GM23338 (cell line): ENCODE measurements around the gene C2orf42. TPM values are rescaled to one million over a fixed set of nuclear protein-coding genes. Genes with fewer than 3 reads are reported as not detected.

Experiments
- ATAC-seq: fragments of 200-7000 bp; cut with Tn5 transposase; 3 replicates; pipeline ENCODE4 v1.9.1; 2020
- DNase-seq: peaks from one replicate; pipeline ENCODE4 v3.0.0-alpha.2; 2015; ENCODE audit warnings: low spot score
- H2AFZ ChIP-seq: fragments of 200-600 bp; sonication (generic); 2 replicates; pipeline ENCODE4 v1.8.0; 2016; ENCODE audit warnings: antibody characterized with exemption, mild to moderate bottlenecking, moderate library complexity
- H3F3A ChIP-seq: fragments of 200-600 bp; sonication (generic); replicated peaks from 2 replicates; pipeline ENCODE4 v1.8.0; 2017; ENCODE audit warnings: antibody characterized with exemption, mixed run types, low read depth
- H3K27ac ChIP-seq: fragments of 200-600 bp; sonication (generic); 2 replicates; pipeline ENCODE4 v1.6.1; 2016; ENCODE audit warnings: low read depth
- H3K27me3 ChIP-seq: fragments of 200-600 bp; sonication (generic); 2 replicates; pipeline ENCODE4 v1.8.0; 2016; ENCODE audit warnings: mild to moderate bottlenecking, mixed run types, moderate library complexity; ENCODE audit not compliant: insufficient read depth
- H3K36me3 ChIP-seq: fragments of 200-600 bp; sonication (generic); 2 replicates; pipeline ENCODE4 v1.8.0; 2016; ENCODE audit warnings: mild to moderate bottlenecking; ENCODE audit not compliant: insufficient read depth
- H3K4me1 ChIP-seq: fragments of 200-600 bp; sonication (generic); 2 replicates; pipeline ENCODE4 v1.8.0; 2016; ENCODE audit warnings: mild to moderate bottlenecking, moderate library complexity; ENCODE audit not compliant: insufficient read depth
- H3K4me2 ChIP-seq: fragments of 200-600 bp; sonication (generic); 2 replicates; pipeline ENCODE4 v1.7.1; 2017; ENCODE audit warnings: mixed run types
- H3K4me3 ChIP-seq: fragments of 200-600 bp; sonication (generic); 2 replicates; pipeline ENCODE4 v1.6.1; 2016; ENCODE audit warnings: mixed run types
- H3K79me2 ChIP-seq: fragments of 200-600 bp; sonication (generic); replicated peaks from 2 replicates; pipeline ENCODE4 v1.8.0; 2017; ENCODE audit warnings: mild to moderate bottlenecking; ENCODE audit not compliant: insufficient read depth
- H3K9me2 ChIP-seq: fragments of 200-600 bp; sonication (generic); 2 replicates; pipeline ENCODE4 v1.8.0; 2017; ENCODE audit not compliant: insufficient read depth
- H4K20me1 ChIP-seq: fragments of 200-600 bp; sonication (generic); replicated peaks from 2 replicates; pipeline ENCODE4 v1.8.0; 2017; ENCODE audit warnings: mild to moderate bottlenecking; ENCODE audit not compliant: insufficient read depth
- H3K27ac Mint-ChIP-seq: 2 replicates; pipeline ENCODE4 v1.8.0; 2020; ENCODE audit warnings: inconsistent platforms, mild to moderate bottlenecking, moderate library complexity, mixed read lengths
- H3K27me3 Mint-ChIP-seq: 3 replicates; pipeline ENCODE4 v1.8.0; 2022; ENCODE audit warnings: low read depth, mild to moderate bottlenecking, moderate library complexity, mixed read lengths, inconsistent platforms; ENCODE audit not compliant: insufficient read depth, poor library complexity
- H3K36me3 Mint-ChIP-seq: 3 replicates; pipeline ENCODE4 v1.8.0; 2021; ENCODE audit warnings: low read depth, mild to moderate bottlenecking, inconsistent platforms, moderate library complexity, mixed read lengths
- H3K4me1 Mint-ChIP-seq: 3 replicates; pipeline ENCODE4 v1.8.0; 2020; ENCODE audit warnings: mild to moderate bottlenecking, inconsistent platforms, mixed read lengths
- H3K4me3 Mint-ChIP-seq: 3 replicates; pipeline ENCODE4 v1.8.0; 2021; ENCODE audit warnings: moderate library complexity, mild to moderate bottlenecking, inconsistent platforms, mixed read lengths
- H3K9me3 Mint-ChIP-seq: 3 replicates; pipeline ENCODE4 v1.8.0; 2020; ENCODE audit warnings: moderate library complexity, mild to moderate bottlenecking, inconsistent platforms, mixed read lengths
- CREB1 ChIP-seq: fragments of 250-450 bp; sonication (Bioruptor Pico); IDR thresholded peaks from 2 replicates; pipeline ENCODE4 v1.5.0; 2020; ENCODE audit warnings: low read depth, mild to moderate bottlenecking, moderate library complexity
- CTCF ChIP-seq, 2 experiments: fragments of 200-600 bp in 1 of 2; sonication (generic) in 1 of 2; conservative IDR thresholded peaks; 2 replicates each; pipeline versions ENCODE4 v1.5.1 to v1.6.1; 2016 to 2017; ENCODE audit warnings: antibody characterized with exemption in 2 of 2, low read depth in 2 of 2, mild to moderate bottlenecking in 2 of 2, moderate library complexity in 1 of 2
- EZH2 ChIP-seq: fragments of 200-600 bp; sonication (generic); IDR thresholded peaks from one replicate; pipeline ENCODE4 v1.8.0; 2017; ENCODE audit warnings: antibody characterized with exemption, mild to moderate bottlenecking, low read depth; ENCODE audit not compliant: unreplicated experiment
- EZH2phosphoT487 ChIP-seq: fragments of 200-600 bp; sonication (generic); IDR thresholded peaks from one replicate; pipeline ENCODE4 v1.8.1; 2018; ENCODE audit warnings: antibody characterized with exemption; ENCODE audit not compliant: unreplicated experiment
- JUNB ChIP-seq: IDR thresholded peaks from one replicate; pipeline ENCODE4 v1.6.1; 2016; ENCODE audit warnings: antibody characterized with exemption; ENCODE audit not compliant: unreplicated experiment
- NANOG ChIP-seq: IDR thresholded peaks from 2 replicates; pipeline ENCODE4 v1.6.1; 2016; ENCODE audit warnings: antibody characterized with exemption, borderline replicate concordance
- POLR2AphosphoS5 ChIP-seq: IDR thresholded peaks from 2 replicates; pipeline ENCODE4 v1.6.1; 2016; ENCODE audit warnings: antibody characterized with exemption, low read depth
- REST ChIP-seq: IDR thresholded peaks from one replicate; pipeline ENCODE4 v1.6.1; 2018; ENCODE audit warnings: antibody characterized with exemption; ENCODE audit not compliant: unreplicated experiment
- STAT1 ChIP-seq: IDR thresholded peaks from one replicate; pipeline ENCODE4 v1.6.1; 2016; ENCODE audit warnings: antibody characterized with exemption; ENCODE audit not compliant: unreplicated experiment
- ZNF114 ChIP-seq: fragments of 250-450 bp; sonication (Bioruptor Pico); IDR thresholded peaks from 2 replicates; pipeline ENCODE4 v1.5.0; 2020; ENCODE audit warnings: mild to moderate bottlenecking, moderate library complexity
- ZNF331 ChIP-seq: fragments of 250-450 bp; sonication (Bioruptor Pico); IDR thresholded peaks from 2 replicates; pipeline ENCODE4 v1.5.0; 2020; ENCODE audit warnings: low read depth, mild to moderate bottlenecking, moderate library complexity
- polyA plus RNA-seq: library from polyadenylated mRNA; unstranded; fragments of >200 nt; fragmentation: Nextera tagmentation; extraction: Ambion mirVana; gene quantifications from 2 replicates; pipeline ENCODE4 v1.2.1, GENCODE V29; 2016
- total RNA-seq: library from RNA; depleted of rRNA; stranded (reverse); fragments of >200 nt; shearing (Covaris generic); gene quantifications from 2 replicates; pipeline ENCODE4 v1.2.3, GENCODE V29; 2014
- TF ChIP-seq, protein P1 (sequence below): IDR thresholded peaks from 2 replicates; pipeline ENCODE4 v1.6.1; 2016; ENCODE audit warnings: antibody characterized with exemption
- TF ChIP-seq, protein P2 (sequence below): fragments of 250-450 bp; sonication (Bioruptor Pico); IDR thresholded peaks from 2 replicates; pipeline ENCODE4 v1.5.0; 2020; ENCODE audit warnings: mild to moderate bottlenecking, moderate library complexity

Gene C2orf42
- total and polyA plus RNA-seq, 2 experiments from 2014 or later = 4.3 to 6.9 TPM

DNA sequence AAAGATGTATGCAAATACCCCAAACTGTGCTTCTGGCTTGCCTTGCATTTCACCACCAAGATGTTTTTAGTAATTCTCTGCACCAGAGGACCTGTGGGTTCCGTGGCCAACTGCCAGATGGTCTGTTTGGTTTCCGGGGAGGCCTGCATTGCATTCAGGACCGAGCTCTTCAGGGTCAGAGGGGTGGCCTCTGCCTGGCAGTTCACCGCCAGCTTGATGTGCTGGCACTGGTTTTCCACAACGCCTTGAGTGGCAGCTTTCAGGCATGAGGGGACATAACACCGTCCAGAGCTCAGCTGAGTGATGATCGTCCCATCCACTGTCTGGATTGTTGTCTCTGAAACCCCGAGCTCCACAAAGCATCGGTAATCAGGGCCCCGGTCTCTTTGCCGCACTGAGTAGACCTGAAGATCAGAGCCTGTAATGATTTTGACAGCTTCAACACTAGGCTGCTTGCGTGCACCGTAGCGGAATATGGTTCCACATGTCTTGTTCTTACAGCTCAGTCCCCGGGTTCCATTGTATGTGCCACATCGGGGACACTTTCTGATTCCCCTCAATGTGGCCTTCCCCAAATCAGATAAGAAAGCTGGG, 9.4 kb downstream of the C2orf42 start:
- H3K79me2 ChIP-seq = no peaks in the 10 kb centered on the region
- Mint-ChIP-seq H3K27ac (no peak overlapping the region), H3K4me3 (no peak overlapping the region), H3K36me3 (peaks cover 13% of the 10 kb centered on the region; the same call in 2 of the 3 replicates), H3K9me3 (no peaks in the 10 kb centered on the region), H3K27me3 (peaks cover 3% of the 10 kb centered on the region), H3K4me1 (no peaks in the 10 kb centered on the region)
- no peak for ATAC-seq
- H3K9me2 ChIP-seq = no peaks in the 10 kb centered on the region
- H4K20me1 ChIP-seq = no peaks in the 10 kb centered on the region; the same call in 1 of the 2 replicates
- no peak overlapping the region; the same call in 1 of the 2 replicates for H3K27ac ChIP-seq
- H3K36me3 ChIP-seq = no peaks in the 10 kb centered on the region
- no peaks in the 10 kb centered on the region for H3F3A ChIP-seq
- no peaks in the 10 kb centered on the region for H3K27me3 ChIP-seq
- no peak overlapping the region for H3K4me2 ChIP-seq
- no peaks in the 10 kb centered on the region for H3K4me1 ChIP-seq
- H2AFZ ChIP-seq = no peak overlapping the region
- TF ChIP-seq STAT1 (no peak), EZH2 (no peak), JUNB (no peak), EZH2phosphoT487 (no peak), REST (no peak), POLR2AphosphoS5 (no peak), ZNF331 (CRISPR knock-in tag) (no peak), ZNF114 (CRISPR knock-in tag) (no peak), CREB1 (CRISPR knock-in tag) (no peak), CTCF (conservative IDR thresholded peaks at IDR 0.05; ENCODE audit: low read depth in 2 of 2) (no peak), NANOG (no peak)
- TF ChIP-seq, protein P1, sequence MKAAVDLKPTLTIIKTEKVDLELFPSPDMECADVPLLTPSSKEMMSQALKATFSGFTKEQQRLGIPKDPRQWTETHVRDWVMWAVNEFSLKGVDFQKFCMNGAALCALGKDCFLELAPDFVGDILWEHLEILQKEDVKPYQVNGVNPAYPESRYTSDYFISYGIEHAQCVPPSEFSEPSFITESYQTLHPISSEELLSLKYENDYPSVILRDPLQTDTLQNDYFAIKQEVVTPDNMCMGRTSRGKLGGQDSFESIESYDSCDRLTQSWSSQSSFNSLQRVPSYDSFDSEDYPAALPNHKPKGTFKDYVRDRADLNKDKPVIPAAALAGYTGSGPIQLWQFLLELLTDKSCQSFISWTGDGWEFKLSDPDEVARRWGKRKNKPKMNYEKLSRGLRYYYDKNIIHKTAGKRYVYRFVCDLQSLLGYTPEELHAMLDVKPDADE = no peak
- TF ChIP-seq, protein P2, sequence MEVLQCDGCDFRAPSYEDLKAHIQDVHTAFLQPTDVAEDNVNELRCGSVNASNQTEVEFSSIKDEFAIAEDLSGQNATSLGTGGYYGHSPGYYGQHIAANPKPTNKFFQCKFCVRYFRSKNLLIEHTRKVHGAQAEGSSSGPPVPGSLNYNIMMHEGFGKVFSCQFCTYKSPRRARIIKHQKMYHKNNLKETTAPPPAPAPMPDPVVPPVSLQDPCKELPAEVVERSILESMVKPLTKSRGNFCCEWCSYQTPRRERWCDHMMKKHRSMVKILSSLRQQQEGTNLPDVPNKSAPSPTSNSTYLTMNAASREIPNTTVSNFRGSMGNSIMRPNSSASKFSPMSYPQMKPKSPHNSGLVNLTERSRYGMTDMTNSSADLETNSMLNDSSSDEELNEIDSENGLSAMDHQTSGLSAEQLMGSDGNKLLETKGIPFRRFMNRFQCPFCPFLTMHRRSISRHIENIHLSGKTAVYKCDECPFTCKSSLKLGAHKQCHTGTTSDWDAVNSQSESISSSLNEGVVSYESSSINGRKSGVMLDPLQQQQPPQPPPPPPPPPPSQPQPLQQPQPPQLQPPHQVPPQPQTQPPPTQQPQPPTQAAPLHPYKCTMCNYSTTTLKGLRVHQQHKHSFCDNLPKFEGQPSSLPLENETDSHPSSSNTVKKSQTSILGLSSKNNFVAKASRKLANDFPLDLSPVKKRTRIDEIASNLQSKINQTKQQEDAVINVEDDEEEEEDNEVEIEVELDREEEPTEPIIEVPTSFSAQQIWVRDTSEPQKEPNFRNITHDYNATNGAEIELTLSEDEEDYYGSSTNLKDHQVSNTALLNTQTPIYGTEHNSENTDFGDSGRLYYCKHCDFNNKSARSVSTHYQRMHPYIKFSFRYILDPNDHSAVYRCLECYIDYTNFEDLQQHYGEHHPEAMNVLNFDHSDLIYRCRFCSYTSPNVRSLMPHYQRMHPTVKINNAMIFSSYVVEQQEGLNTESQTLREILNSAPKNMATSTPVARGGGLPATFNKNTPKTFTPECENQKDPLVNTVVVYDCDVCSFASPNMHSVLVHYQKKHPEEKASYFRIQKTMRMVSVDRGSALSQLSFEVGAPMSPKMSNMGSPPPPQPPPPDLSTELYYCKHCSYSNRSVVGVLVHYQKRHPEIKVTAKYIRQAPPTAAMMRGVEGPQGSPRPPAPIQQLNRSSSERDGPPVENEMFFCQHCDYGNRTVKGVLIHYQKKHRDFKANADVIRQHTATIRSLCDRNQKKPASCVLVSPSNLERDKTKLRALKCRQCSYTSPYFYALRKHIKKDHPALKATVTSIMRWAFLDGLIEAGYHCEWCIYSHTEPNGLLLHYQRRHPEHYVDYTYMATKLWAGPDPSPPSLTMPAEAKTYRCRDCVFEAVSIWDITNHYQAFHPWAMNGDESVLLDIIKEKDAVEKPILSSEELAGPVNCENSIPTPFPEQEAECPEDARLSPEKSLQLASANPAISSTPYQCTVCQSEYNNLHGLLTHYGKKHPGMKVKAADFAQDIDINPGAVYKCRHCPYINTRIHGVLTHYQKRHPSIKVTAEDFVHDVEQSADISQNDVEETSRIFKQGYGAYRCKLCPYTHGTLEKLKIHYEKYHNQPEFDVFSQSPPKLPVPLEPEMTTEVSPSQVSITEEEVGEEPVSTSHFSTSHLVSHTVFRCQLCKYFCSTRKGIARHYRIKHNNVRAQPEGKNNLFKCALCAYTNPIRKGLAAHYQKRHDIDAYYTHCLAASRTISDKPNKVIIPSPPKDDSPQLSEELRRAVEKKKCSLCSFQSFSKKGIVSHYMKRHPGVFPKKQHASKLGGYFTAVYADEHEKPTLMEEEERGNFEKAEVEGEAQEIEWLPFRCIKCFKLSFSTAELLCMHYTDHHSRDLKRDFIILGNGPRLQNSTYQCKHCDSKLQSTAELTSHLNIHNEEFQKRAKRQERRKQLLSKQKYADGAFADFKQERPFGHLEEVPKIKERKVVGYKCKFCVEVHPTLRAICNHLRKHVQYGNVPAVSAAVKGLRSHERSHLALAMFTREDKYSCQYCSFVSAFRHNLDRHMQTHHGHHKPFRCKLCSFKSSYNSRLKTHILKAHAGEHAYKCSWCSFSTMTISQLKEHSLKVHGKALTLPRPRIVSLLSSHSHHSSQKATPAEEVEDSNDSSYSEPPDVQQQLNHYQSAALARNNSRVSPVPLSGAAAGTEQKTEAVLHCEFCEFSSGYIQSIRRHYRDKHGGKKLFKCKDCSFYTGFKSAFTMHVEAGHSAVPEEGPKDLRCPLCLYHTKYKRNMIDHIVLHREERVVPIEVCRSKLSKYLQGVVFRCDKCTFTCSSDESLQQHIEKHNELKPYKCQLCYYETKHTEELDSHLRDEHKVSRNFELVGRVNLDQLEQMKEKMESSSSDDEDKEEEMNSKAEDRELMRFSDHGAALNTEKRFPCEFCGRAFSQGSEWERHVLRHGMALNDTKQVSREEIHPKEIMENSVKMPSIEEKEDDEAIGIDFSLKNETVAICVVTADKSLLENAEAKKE (CRISPR knock-in tag) = no peak
- no peak overlapping the region for H3K4me3 ChIP-seq
- no peak for DNase-seq
